ENCODE measurements around the gene DTNB. TPM values are rescaled to one million over a fixed set of nuclear protein-coding genes. Genes with fewer than 3 reads are reported as not detected.
"Not testable (repeated sequence)": the region's sequence is repeated elsewhere in the genome, so short reads cannot be mapped to it uniquely, and the experiment has no call there.

Gene DTNB
- 40.8 TPM for polyA plus RNA-seq (2013, experiment 1 of 4)
- polyA plus RNA-seq (2013, experiment 2 of 4), result 40.7 TPM
- polyA plus RNA-seq (2013, experiment 3 of 4), result 29.3 TPM
- 40.8 TPM for polyA plus RNA-seq (2013, experiment 4 of 4)

GRCh38 chr2:25673300-25674076 lies at the start of gene DTNB:
Gene DTNB, minus strand, starts transcription at chr2:25673577. Its CDS starts 20,917 bp downstream, at chr2:25652660.
- H3K9me3 ChIP-seq (ENCODE audit: control insufficient read depth, low read length), result no peaks in the 10 kb centered on the region
- H3K4me1 ChIP-seq (ENCODE audit: control insufficient read depth, insufficient read depth, low read length), result peaks cover 19% of the 10 kb centered on the region
- H3K4me3 ChIP-seq (ENCODE audit: insufficient read depth, low read depth, low read length), result peak within 1 kb of the TSS; percentile 79
- H3K27me3 ChIP-seq (ENCODE audit: control insufficient read depth, insufficient read depth, low read length, poor library complexity, severe bottlenecking), result peaks cover 30% of the 10 kb centered on the region
- no peaks in the 10 kb centered on the region for H3K36me3 ChIP-seq (ENCODE audit: control insufficient read depth, insufficient read depth, low read length)
- H3K27ac ChIP-seq (ENCODE audit: insufficient read depth, low read depth, low read length, poor library complexity, severe bottlenecking), result peak within 1 kb of the TSS; percentile 76
- 1 to 2% methylated on average over 111 of the region's 111 CpGs for WGBS, 2 experiments

GRCh38 chr2:25722224-25722623 lies 48.8 kb upstream of the DTNB start:
- Histone ChIP-seq H3K27me3 (ENCODE audit: control insufficient read depth, insufficient read depth, low read length, poor library complexity, severe bottlenecking) (no peaks in the 10 kb centered on the region), H3K4me1 (ENCODE audit: control insufficient read depth, insufficient read depth, low read length) (no peaks in the 10 kb centered on the region), H3K4me3 (ENCODE audit: insufficient read depth, low read depth, low read length) (no peak overlapping the region), H3K27ac (ENCODE audit: insufficient read depth, low read depth, low read length, poor library complexity, severe bottlenecking) (no peak overlapping the region), H3K36me3 (ENCODE audit: control insufficient read depth, insufficient read depth, low read length) (no peaks in the 10 kb centered on the region), H3K9me3 (ENCODE audit: control insufficient read depth, low read length) (no peaks in the 10 kb centered on the region)
- 82 to 93% methylated on average over 1 to 3 of the region's 3 CpGs for WGBS, 2 experiments

GRCh38 chr2:25720575-25720974 lies 47.2 kb upstream of the DTNB start:
- Histone ChIP-seq H3K36me3 (ENCODE audit: control insufficient read depth, insufficient read depth, low read length) (no peaks in the 10 kb centered on the region), H3K27ac (ENCODE audit: insufficient read depth, low read depth, low read length, poor library complexity, severe bottlenecking) (no peak overlapping the region), H3K27me3 (ENCODE audit: control insufficient read depth, insufficient read depth, low read length, poor library complexity, severe bottlenecking) (no peaks in the 10 kb centered on the region), H3K9me3 (ENCODE audit: control insufficient read depth, low read length) (no peaks in the 10 kb centered on the region), H3K4me3 (ENCODE audit: insufficient read depth, low read depth, low read length) (no peak overlapping the region), H3K4me1 (ENCODE audit: control insufficient read depth, insufficient read depth, low read length) (no peaks in the 10 kb centered on the region)
- WGBS, 2 experiments, result 91 to 100% methylated on average over 1 of the region's 1 CpG

GRCh38 chr2:25714740-25715139 lies 41.4 kb upstream of the DTNB start:
- Histone ChIP-seq H3K27ac (ENCODE audit: insufficient read depth, low read depth, low read length, poor library complexity, severe bottlenecking) (no peak overlapping the region), H3K27me3 (ENCODE audit: control insufficient read depth, insufficient read depth, low read length, poor library complexity, severe bottlenecking) (no peaks in the 10 kb centered on the region), H3K4me1 (ENCODE audit: control insufficient read depth, insufficient read depth, low read length) (no peaks in the 10 kb centered on the region), H3K36me3 (ENCODE audit: control insufficient read depth, insufficient read depth, low read length) (no peaks in the 10 kb centered on the region), H3K4me3 (ENCODE audit: insufficient read depth, low read depth, low read length) (no peak overlapping the region), H3K9me3 (ENCODE audit: control insufficient read depth, low read length) (peaks cover 2% of the 10 kb centered on the region)
- WGBS, 2 experiments, result 84 to 90% methylated on average over 1 of the region's 1 CpG

- peaks cover 2% of the 10 kb centered on the region for H3K9me3 ChIP-seq (ENCODE audit: control insufficient read depth, low read length)
- H3K4me3 ChIP-seq (ENCODE audit: insufficient read depth, low read depth, low read length), result no peak overlapping the region
- no peaks in the 10 kb centered on the region for H3K4me1 ChIP-seq (ENCODE audit: control insufficient read depth, insufficient read depth, low read length)
- no peak overlapping the region for H3K27ac ChIP-seq (ENCODE audit: insufficient read depth, low read depth, low read length, poor library complexity, severe bottlenecking)
- H3K27me3 ChIP-seq (ENCODE audit: control insufficient read depth, insufficient read depth, low read length, poor library complexity, severe bottlenecking), result no peaks in the 10 kb centered on the region
- H3K36me3 ChIP-seq (ENCODE audit: control insufficient read depth, insufficient read depth, low read length), result no peaks in the 10 kb centered on the region
- 96 to 98% methylated on average over 5 of the region's 5 CpGs for WGBS, 2 experiments
Observed at GRCh38 chr2:25712455-25712854, 39.1 kb upstream of the DTNB start.

GRCh38 chr2:25711675-25712354 lies 38.4 kb upstream of the DTNB start:
- H3K4me1 ChIP-seq (ENCODE audit: control insufficient read depth, insufficient read depth, low read length), result no peaks in the 10 kb centered on the region
- H3K9me3 ChIP-seq (ENCODE audit: control insufficient read depth, low read length), result peaks cover 2% of the 10 kb centered on the region
- H3K27me3 ChIP-seq (ENCODE audit: control insufficient read depth, insufficient read depth, low read length, poor library complexity, severe bottlenecking), result no peaks in the 10 kb centered on the region
- H3K36me3 ChIP-seq (ENCODE audit: control insufficient read depth, insufficient read depth, low read length), result no peaks in the 10 kb centered on the region
- H3K27ac ChIP-seq (ENCODE audit: insufficient read depth, low read depth, low read length, poor library complexity, severe bottlenecking), result no peak overlapping the region
- H3K4me3 ChIP-seq (ENCODE audit: insufficient read depth, low read depth, low read length), result no peak overlapping the region
- WGBS, 2 experiments, result 68 to 70% methylated on average over 12 of the region's 12 CpGs

GRCh38 chr2:25710750-25711149 lies 37.4 kb upstream of the DTNB start:
- Histone ChIP-seq H3K27me3 (ENCODE audit: control insufficient read depth, insufficient read depth, low read length, poor library complexity, severe bottlenecking) (no peaks in the 10 kb centered on the region), H3K9me3 (ENCODE audit: control insufficient read depth, low read length) (peaks cover 2% of the 10 kb centered on the region), H3K36me3 (ENCODE audit: control insufficient read depth, insufficient read depth, low read length) (no peaks in the 10 kb centered on the region), H3K27ac (ENCODE audit: insufficient read depth, low read depth, low read length, poor library complexity, severe bottlenecking) (no peak overlapping the region), H3K4me3 (ENCODE audit: insufficient read depth, low read depth, low read length) (no peak overlapping the region), H3K4me1 (ENCODE audit: control insufficient read depth, insufficient read depth, low read length) (no peaks in the 10 kb centered on the region)
- 91 to 98% methylated on average over 3 of the region's 3 CpGs for WGBS, 2 experiments

- H3K27ac ChIP-seq (ENCODE audit: insufficient read depth, low read depth, low read length, poor library complexity, severe bottlenecking), result no peak overlapping the region
- no peaks in the 10 kb centered on the region for H3K36me3 ChIP-seq (ENCODE audit: control insufficient read depth, insufficient read depth, low read length)
- no peak overlapping the region for H3K4me3 ChIP-seq (ENCODE audit: insufficient read depth, low read depth, low read length)
- H3K27me3 ChIP-seq (ENCODE audit: control insufficient read depth, insufficient read depth, low read length, poor library complexity, severe bottlenecking), result no peaks in the 10 kb centered on the region
- no peaks in the 10 kb centered on the region for H3K4me1 ChIP-seq (ENCODE audit: control insufficient read depth, insufficient read depth, low read length)
- WGBS, 2 experiments, result 91 to 92% methylated on average over 1 of the region's 2 CpGs
- peaks cover 2% of the 10 kb centered on the region for H3K9me3 ChIP-seq (ENCODE audit: control insufficient read depth, low read length)
Observed at GRCh38 chr2:25709349-25709748, 36.0 kb upstream of the DTNB start.

- Histone ChIP-seq H3K27ac (ENCODE audit: insufficient read depth, low read depth, low read length, poor library complexity, severe bottlenecking) (no peak overlapping the region), H3K27me3 (ENCODE audit: control insufficient read depth, insufficient read depth, low read length, poor library complexity, severe bottlenecking) (no peaks in the 10 kb centered on the region), H3K4me1 (ENCODE audit: control insufficient read depth, insufficient read depth, low read length) (no peaks in the 10 kb centered on the region), H3K9me3 (ENCODE audit: control insufficient read depth, low read length) (no peaks in the 10 kb centered on the region), H3K4me3 (ENCODE audit: insufficient read depth, low read depth, low read length) (no peak overlapping the region), H3K36me3 (ENCODE audit: control insufficient read depth, insufficient read depth, low read length) (no peaks in the 10 kb centered on the region)
- 87 to 90% methylated on average over 5 of the region's 5 CpGs for WGBS, 2 experiments
Observed at GRCh38 chr2:25707927-25708590, 34.7 kb upstream of the DTNB start.

GRCh38 chr2:25705575-25705974 lies 32.2 kb upstream of the DTNB start:
- H3K36me3 ChIP-seq (ENCODE audit: control insufficient read depth, insufficient read depth, low read length); H3K4me1 ChIP-seq (ENCODE audit: control insufficient read depth, insufficient read depth, low read length); H3K27me3 ChIP-seq (ENCODE audit: control insufficient read depth, insufficient read depth, low read length, poor library complexity, severe bottlenecking); H3K27ac ChIP-seq (ENCODE audit: insufficient read depth, low read depth, low read length, poor library complexity, severe bottlenecking); H3K4me3 ChIP-seq (ENCODE audit: insufficient read depth, low read depth, low read length); H3K9me3 ChIP-seq (ENCODE audit: control insufficient read depth, low read length): not testable (repeated sequence)
- 89 to 91% methylated on average over 32 to 33 of the region's 33 CpGs for WGBS, 2 experiments
